Activated CD4-positive, alpha-beta T cell treated with anti-CD3 and anti-CD28 coated beads for 4 hours (primary cell): ENCODE measurements around the gene SCAPER.
"Not testable (repeated sequence)": the region's sequence is repeated elsewhere in the genome, so short reads cannot be mapped to it uniquely, and the experiment has no call there.

Experiments
- DNase-seq, 2 donors: peaks; one replicate each; pipeline ENCODE4 v3.0.0-alpha.2; 2020

Gene SCAPER

DNA sequence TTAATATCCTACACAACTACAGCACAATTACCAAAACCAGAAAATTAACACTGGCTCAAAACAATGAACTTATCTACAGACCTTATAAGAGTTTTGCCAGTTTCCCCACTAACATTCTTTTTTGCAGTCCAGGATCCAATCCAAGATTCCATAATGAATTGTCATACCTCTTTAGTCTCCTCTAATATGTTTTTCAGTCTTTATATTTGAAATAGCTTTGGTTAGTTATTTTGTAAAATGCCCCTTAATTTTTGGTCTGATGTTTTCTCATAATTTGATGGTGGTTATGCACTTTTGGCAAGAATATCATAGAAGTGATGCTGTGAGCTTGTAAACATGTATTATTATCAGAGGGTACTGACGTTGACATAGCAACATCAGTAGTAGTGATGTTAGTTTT is 444.3 kb downstream of the SCAPER start:
- no peak for DNase-seq

DNA sequence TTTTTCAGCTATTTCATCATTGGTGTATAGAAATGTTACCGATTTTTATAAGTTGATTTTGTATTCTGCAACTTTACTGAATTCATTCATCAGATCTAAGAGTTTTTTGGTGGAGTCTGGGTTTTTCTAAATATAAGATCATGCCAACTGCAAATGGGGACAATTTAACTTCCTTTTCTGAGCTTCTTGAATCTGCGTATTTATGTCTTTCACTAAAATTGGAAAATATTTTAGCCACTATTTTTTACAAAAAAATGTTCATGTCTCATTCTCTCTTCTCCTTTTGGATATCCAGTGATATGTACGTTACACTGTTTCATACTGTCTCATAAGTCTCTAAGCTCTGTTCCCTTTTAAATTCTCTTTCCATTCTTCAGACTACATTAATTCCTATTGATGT is 444.8 kb downstream of the SCAPER start:
- DNase-seq, result no peak

DNA sequence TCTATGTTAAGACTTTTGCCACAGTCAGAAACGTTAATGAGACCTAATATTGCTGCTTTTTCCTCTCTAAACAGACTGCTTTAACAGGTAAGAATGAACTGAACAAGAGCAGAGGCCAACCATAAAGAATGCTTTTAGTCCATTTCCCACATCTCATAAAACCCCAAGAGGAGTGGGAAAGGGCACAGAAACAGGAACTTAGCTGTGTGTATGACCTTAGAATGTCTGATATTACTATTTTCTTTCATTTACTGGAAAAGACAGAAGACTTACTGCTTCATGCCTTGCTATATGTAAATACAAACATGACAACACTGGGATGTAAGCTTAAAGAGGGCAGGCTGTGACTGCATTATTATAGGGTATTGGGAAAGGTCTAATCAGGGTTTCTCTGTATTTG is 453.6 kb downstream of the SCAPER start:
- DNase-seq, result no peak

DNA sequence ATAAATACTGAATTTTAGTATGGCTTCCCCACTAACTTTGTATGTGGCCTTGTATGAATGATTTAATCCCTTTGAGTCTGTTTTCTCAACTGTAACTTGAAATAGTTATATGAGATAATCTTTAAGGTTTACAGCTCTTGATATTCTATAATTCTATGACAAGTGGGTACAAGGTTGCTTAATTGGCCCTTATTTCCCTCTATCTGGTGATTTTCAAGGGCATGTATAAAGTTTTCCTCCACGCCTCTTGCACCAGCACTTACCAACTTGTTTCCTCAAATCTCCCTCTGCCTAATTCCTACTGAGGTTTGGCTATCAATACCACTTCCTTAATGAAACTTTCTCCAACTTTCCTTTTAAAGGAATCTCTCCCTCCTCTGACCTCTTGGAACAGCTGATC is 455.7 kb downstream of the SCAPER start:
- DNase-seq, result no peak

DNA sequence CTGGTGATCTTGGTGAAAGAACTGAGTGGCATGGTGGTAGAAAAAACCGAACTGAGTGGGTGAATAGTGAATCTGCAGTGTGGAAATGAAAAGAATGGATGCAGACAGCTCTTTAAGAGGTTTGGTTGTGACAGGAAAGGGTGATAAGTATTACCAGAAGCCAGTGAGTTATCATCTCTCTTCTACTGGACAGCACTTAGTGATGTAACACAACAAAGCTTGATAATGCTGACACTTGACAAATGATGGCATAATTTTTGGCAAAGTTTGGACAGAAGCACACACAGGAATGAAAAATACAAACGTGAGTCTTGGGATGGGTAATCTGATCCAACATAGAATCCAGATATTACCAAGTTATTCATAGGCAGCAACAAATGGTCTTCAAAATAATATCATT is 456.4 kb downstream of the SCAPER start:
- no peak for DNase-seq

DNA sequence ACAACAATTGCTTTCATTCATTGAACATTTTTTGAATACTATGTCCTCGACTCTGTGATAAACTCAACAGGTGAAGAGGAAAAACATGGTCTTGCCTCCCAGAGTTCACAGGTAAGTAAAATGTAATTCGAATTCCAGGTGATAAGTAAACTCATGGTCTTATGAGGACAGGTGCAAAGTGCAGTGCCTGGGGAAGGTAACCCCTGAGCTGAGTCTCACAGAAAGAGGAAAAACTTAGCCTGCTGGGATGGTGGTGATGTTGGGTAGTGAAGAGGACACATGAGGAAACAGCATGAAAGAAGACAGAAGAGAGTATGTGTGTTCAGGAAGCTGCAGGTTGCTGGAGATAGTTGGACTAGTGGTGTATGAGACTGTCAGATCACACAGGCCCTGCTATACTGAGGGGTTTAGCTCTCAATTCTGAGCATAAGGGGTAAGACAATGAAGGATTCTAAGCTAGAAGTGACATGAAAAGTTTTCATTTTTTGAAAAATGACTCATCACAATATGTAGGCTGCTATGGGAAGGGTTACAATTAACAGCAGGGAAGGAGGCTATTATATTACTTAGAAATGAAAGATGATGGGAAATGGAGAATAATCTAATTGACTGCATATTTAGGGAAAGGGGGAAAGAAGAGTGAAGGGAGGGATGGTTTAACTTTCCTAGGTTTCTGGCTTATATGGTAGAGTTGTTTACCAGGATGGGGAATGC is 457.3 kb downstream of the SCAPER start:
- DNase-seq, result no peak

DNA sequence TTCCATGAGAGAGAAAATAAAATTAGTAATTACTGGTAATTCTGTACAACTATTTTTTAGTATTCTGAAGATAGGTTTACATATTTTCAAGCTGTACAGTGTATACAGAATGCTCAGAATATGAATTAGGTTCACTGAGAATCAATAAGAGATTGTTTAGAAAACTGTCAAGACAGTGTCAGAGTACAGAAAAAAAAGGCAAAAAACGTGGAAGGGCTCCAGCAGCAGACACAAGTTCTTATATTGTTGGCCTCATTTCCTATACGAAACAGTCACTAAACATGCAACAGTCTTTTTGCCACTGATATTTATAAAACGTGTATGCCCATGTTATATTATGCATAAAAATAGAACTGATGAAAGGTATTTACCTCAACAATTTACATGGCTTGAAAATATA is 464.7 kb downstream of the SCAPER start:
- DNase-seq, result no peak

DNA sequence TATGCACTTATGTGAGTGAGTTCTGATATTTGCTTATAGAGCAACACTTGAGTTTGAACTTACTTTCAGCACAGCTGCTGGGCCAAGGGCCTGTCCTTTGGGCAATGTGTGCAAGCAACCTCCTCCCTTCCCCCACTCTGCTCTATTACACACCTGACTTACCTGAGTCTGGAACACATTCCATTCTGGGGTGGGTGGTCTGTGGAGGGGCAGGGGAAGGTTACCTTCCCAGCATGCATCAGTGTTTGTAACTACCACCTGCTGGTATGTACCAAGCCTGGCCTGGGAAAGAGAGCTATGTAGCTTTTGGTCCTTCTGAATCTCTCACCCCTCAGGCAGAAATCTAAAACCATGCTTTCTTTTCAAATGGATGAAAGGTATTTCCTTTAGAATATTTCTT is 465.6 kb downstream of the SCAPER start:
- no peak for DNase-seq

DNA sequence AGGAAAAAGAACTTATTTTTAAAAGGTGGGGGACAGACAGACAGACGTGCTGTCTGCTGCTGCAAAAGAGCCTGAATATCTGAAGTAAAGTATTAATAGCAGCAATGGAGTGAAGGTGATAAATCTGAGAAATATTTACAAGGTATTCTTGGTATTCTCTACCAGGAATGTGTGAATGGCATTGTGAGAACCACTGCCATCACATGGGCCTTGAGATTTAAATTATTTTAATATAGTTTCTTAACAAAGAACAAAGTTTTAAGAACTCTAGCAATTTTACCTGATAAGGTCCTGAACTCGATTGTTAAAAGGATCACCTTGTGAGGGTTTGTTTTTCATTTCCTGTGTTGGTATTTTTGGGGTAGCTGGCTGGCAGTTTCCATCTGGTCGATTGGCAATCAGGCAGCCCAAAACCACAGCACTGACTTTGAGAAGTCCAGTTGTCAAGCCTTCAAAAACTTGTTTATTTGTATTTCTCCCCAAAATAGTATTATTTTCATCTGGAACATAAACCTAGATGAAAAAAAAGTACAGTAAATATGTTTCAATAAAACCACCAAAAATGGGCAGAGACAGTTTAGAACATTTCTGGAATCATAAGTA is 471.2 kb downstream of the SCAPER start:
- no peak for DNase-seq

DNA sequence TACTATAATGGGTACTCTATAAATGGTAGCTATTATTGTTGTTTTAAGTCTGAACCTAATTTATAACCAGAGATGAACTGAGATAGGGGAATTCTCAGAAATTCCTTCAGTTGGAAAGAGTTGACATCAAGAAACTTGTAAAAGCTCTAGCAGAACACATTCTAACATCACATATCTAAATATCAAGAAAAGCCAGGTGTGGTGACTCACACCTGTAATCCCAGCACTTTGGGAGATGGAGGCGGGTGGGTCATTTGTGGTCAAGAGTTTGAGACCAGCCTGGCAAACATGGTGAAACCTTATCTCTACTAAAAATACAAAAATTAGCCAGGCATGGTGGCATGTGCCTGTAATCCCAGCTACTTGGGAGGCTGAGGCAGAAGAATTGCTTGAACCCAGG is 472.1 kb downstream of the SCAPER start:
- DNase-seq, result not testable (repeated sequence)

DNA sequence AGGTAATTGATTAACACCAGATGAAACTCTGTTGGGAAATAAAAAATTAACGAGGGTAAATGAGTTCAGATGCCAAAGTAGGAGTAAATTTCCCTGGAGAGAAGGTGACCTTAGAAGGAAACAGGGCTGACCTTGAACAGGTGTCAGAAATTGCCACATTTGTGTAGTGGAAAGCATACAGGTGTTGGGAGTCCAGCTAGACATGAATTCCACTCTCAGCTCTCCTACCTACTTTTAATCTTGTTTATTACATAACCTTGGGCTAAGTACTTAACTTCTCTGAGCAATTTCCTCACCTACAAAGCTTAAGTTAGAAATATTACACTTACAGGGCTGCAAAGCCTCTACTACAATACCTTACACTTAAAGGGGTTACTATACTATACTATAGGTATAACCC is 472.5 kb downstream of the SCAPER start:
- no peak for DNase-seq

DNA sequence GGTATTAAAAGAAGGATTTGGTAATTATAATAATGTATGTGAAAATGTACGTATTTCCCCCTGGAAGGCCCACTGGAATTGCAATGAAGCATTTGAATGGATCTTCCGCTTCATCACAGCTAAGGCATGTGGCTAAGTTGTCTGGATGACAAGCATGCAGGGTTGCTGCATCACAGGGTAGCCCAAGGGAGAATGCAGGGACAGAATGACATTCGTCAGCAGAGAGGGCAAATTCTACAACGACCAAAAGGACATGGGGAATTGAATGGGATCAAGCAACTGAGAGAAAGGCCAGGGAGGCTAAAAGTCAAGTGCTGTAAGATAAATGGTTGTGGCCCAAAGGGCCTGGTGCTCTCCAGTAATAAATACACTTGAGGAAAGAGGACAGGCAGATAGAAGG is 473.2 kb downstream of the SCAPER start:
- no peak for DNase-seq

DNA sequence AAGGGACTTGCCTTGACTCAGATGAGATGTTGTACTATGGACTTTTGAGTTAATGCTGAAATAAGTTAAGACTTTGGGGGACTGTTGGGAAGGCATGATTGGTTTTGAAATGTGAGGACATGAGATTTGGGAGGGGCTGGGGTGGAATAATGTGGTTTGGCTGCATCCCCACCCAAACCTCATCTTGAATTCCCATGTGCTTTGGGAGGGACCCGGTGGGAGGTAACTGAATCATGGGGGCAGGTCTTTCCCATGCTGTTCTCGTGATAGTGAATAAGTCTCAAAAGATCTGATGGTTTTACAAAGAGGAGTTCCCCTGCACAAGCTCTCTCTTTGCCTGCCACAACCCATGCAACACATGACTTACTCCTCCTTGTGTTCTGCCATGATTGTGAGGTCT is 474.4 kb downstream of the SCAPER start:
- not testable (repeated sequence) for DNase-seq

DNA sequence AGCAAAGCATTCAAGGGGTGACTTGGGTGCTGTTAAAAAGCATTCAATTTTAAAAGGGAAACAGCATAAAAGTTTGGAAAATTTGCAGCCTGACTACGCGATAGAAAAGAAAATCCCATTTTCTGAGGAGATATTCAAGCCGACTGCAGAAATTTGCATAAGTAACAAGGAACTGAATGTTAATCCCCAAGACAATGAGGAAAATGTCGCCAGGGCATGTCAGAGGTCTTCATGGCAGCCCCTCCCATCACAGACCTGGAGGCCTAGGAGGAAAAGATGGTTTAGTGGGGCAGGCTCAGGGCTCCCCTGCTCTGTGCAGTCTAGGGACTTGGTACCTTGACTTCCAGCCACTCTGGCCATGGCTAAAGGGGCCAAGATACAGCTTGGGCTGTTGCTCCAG is 475.5 kb downstream of the SCAPER start:
- DNase-seq, result no peak

DNA sequence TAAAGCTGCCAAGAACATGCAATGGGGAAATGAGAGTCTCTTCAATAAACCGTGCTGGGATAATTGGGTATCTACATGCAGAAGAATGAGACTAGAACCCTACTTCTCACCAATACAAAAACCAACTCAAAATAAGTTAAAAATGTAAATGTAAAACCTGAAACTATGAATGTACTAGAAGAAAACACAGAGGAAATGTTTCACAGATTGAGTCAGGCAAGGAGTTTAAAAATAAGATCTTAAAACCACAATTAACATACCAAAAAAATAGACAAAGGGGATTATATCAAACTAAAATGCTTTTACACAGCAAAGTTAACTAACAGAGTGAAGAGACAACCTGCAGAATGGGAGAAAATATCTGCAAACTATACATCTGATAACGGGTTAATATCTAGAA is 478.2 kb downstream of the SCAPER start:
- DNase-seq, result no peak

DNA sequence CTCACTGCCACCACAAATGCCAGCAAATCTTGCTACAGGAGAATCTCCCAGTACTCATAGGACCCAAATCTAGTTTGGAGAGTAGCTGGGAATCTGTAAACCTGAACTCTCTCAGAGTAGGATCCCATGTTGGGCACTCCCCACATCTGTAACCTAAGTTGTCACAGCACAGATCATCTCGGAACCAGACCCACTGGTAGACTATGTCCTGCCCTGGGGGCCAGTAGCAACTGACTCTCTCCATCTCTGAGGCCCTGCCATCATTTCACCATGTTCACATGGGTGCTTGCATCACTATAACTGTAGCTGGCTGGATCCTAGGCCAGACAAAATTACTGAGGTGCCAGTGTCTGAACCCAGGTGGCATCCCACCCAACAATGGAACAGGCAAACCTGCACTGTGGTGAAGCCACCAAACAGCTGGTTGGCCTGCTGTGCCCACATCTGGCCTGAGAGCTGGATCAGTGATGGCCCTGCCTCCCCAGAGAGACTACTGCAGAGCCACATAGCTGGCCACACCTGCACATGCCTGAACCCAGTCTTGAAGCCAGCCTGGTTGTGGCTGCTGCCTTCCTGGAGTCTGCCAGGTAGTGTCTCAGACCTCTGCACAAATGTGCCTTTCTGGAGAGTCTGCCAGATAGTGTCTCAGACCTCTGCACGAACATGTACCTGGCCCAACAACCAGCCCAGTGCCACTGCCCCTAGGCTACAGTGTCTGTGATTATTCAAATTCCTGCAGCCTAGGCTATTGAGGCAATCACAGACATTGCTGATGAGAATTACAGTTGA is 486.6 kb downstream of the SCAPER start:
- DNase-seq, result no peak

DNA sequence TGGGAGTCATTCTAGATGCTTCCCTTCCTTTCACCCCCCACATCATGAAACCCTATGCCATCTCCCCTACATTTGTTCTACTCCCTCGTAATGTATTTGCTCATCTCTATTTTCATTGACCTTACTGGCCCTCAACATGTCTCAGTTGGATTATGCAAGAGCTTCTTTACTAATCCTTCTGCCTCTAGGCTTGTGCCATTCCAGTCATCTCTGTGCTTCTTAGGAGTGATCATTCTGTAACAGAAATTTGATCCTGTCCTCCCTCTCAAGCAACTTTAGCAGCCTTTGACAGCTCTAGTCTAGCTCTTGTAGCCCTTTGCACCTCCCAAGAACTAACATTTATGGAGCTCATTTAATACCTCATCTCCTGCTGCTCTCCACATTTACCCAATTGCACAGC is 503.9 kb downstream of the SCAPER start:
- DNase-seq, result no peak

DNA sequence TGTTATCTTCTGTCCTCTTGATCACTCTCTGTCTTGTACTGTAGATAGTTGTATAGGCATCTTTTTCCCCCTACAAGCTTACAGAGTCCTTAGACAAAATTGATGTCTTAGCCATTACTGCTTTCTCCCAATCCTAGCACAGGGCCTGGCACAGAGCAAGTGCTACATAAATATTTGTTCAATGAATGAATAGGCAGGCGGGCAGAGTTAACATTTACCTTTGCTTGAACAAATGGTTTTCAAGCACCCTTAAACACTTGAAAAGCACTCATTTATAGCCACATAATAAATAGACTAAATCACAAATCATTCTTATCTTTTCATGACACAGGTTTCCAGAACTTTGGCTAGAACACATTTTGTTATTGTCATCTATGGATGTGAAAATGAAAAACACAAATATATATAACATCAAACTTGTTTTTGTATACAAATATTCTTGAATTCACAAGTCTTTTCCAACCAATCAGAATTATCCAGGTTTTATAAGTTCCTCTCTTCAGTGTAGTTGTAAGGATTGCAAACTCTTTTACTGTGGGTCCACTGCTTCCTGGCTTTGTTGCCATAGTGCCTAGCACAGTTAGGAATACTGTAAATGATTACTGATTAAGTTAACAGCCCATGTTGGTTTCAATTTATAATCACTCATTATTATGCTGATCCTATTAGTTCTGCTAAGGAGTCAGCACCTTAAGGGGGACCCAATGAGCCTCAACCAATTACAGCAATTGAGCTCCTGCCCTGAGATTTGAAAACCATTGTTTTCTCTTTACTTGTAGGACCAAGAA is 506.6 kb downstream of the SCAPER start:
- no peak for DNase-seq

DNA sequence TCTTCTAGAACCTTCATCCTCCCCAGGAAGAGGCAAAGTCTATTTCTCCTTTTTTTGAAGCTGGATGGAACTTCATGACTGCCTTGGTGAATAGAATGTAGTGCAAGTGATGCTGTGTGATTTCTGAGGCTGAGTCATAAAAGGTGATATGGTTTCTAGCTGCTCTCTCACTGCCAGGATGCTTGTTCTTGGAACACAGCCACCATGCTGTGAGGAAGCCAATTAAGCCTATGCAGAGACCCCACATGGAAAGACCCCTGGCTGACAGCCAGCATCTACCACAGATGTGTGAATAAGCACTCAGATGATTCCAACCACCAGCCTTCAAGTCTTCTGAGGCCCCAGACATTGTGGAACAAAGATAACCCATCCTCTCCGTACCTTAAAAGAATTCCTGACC is 511.5 kb downstream of the SCAPER start:
- DNase-seq, result no peak

DNA sequence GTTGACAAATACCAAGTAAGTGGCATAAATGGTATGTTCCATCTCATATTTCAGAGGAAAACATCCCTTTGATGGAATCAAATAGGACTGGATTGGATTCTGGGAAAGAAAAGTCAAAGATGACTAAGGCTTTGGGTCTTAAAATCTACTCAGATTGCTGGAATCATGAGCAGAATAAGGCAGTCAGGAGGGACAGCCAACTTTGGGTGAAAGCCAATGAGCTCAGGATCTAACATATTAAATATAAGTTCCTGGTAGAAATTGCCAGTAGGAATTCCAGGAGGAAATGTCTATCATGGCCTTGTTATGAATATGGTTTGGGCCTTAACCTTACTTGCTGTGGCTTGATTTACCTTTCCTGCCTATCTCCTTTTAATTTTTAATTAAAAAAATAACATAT is 513.3 kb downstream of the SCAPER start:
- DNase-seq, result no peak

DNA sequence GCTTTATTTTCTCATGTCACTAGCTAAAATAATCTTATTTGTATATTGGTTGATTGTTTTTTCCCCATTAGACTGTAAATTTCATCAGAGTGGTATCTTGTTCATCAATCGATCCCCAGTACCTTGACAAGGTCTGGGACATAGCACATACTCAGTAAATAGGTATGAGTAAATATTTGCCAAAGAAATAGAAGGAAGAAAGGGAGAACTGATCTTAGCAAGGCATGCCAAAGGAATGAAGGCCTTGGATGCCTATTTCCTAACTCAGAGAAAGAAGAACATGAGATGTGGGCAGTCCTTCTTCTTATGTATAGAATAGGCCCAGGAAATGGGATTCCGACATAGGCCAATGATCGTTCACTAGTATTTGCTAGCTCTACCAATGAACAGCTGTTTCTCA is 513.8 kb downstream of the SCAPER start:
- DNase-seq, result no peak

DNA sequence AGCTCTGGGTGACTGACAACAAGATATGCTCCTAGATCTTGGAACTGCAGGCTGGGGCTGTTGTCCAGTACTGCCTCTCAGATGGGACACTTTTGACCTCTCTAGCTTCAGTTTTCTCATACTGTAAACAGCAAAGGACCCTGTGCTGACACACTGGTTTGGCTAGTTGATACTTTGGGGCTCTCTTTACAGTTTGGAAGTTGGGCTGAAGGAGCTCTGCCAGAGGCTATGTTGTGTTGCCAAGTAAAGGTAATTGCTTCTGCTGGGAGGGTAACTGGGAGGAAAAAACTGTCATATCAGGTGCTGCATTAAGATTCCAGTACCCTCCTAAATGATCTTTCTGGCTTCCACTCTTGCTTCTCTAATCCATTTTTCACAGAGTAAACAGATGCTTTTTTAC is 514.6 kb downstream of the SCAPER start:
- DNase-seq, result no peak

DNA sequence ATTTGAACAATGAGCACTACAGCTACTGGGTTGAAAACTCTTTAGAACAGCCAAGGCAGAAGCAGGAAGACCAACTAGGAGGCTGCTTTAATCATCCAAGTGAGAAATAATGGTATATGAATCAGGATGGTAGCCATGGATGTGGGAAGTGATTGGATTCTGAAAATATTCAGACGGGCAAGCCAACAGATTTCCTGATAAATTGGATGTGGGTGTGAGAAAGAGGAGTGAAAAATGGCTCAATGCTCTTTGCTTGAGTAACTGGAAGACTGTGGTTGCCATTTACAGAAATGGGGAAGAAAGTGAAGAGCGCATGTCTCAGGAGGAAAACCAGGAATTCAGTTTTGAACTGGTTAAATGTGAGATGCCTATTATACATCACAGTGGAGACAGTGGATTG is 518.2 kb downstream of the SCAPER start:
- no peak for DNase-seq

DNA sequence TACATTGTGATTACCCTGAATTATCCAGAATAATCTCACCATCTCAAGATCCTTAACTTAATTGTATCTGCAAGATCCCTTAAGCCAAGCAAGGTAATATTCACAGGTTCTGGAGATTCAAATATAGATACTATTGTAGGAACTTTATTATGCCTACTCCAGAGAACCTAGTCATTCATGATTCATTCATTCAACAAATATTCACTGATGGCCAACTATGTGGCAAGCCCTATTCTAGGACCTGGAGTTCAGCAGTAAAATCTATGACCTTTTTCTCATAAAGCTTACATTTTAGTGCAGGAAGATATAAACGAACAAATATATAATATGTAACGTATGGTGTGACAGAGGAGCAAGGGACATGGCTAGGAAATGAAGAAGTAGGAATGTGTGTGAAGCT is 519.0 kb downstream of the SCAPER start:
- DNase-seq, result no peak
